Retina (tissue), 1 donor: ENCODE results near the gene DMXL1.
"Not testable (repeated sequence)": the region's sequence is repeated elsewhere in the genome, so short reads cannot be mapped to it uniquely, and the experiment has no call there.

Experiments
- DNase-seq: peaks from one replicate; pipeline ENCODE4 v3.0.0-alpha.2; 2016

The DMXL1 gene

DNA sequence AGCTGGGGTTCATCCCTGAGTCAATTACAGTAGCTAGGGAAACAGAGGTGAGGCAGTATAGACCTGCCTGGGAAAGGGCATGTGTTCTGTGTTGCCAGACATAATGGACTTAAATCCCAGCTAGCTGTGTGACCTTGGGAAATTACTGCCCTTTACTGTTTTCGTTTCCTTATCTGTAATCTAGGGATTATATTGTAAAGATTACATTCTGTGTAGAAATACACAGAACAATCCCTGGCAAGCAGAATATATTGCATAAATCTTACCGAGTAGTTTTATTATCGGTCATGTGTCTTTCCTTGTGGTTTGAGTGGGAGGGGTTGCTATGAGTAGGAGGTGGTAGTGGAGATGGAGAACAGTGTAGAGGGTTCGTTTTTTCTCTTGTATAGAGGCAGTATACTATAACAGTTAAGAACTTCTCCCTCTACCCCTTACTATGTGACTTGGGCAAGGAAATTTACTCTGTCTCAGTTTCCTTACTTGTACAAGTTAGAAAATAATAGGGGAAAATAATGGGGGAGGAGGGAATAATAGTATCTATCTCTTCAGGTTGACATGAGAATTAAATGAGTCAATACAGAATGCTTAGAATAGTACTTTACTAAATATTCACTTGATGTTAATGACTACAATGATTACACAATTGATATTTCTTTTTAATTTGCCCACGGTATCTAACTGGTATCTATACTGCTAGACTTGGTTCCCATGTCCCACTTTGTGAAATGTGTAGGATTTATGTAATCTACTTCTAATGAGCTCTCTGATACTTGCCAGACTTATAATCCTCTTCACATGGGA is 7.1 kb upstream of the DMXL1 start:
- no peak for DNase-seq

DNA sequence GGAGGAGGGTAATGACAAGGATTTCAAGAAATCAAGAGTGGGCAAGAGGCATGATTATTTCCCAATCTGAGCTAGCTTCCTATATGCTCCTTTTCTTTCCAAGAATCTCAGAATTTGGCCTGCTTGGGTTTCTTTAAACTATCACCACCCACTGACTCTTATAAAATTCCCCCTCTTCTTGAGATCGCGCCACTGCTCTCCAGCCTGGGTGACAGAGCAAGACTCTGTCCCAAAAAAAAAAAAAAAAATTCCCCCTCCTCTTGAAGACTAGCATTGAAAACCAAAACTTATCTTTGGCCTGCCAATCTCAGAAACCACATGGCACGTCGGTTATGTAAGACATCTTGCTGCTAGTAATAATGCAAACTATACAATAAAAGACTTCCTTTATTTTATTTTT is 3.4 kb upstream of the DMXL1 start:
- DNase-seq = no peak

DNA sequence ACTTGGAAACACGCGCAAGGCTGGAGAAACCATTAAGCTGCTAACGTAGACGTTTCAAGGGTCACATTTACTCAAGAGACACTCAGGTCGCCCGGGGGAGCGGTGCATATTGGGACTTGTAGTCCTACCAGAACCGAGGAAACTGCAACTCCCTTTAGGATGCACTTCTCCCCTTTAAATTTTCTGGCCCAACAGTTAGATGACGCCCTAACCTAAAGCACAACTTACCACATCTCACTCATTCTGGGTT is 384 bp upstream of the DMXL1 start:
- no peak for DNase-seq

DNA sequence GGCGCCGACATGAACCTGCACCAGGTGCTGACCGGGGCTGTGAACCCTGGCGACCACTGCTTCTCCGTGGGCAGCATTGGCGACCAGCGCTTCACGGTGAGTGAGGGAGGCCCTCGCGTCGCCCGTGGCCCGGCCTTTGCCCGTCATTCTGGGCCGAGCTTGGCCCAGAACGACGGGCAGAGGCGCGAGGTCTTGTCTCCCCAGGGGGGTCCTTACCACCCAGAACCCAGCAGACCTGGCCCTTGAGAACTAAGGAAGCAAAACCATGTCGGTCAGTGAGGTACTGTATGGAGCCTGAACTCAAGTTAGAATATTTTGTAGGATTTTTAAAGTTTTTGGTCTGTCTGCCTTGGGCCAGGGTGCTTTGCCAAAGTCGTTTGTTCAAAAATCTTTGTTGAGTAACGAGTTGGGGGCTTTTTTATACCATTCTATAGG is 691 bp downstream of the DMXL1 start:
- no peak for DNase-seq

DNA sequence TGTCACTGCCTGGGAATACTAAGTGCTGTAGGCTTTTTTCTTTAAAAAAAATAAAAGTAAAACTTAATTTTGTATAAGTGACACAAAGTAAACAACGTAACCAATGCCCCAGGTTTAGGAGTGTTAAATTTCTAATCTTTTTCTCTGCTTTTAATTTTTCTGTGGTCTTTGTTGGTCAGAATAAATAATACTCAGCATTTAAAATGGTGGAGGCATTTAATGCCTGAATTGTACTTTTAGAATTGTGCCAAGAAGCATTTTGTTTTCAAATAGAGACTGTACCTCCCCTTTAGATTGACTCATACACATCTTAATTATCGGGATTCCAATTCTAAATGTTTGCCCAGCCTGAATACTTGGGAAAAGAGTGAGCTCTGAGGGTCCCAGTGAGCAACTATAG is 1.6 kb downstream of the DMXL1 start:
- DNase-seq = no peak

DNA sequence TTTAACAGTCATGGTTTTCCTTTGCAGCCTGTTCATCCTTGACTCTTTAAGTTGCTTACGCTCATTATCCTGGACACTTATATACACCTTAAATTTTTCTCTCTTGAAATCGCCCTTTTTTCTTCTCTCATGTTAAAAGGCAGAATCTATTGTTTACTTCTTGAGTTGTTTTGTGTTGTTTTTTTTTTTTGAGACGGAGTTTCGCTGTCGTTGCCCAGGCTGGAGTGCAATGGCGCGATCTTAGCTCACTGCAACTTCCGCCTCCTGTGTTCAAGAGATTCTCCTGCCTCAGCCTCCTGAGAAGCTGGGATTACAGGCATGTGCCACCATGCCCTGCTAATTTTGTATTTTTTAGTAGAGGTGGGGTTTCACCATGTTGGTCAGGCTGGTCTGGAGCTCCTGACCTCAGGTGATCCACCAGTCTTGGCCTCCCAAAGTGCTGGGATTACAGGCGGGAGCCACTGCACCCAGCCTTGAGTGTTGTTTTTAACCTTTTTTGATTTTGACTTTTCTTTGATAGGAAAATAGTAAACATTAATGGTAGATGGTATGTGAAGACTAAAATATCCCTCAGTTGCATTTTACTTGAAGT is 3.0 kb downstream of the DMXL1 start:
- DNase-seq = not testable (repeated sequence)

DNA sequence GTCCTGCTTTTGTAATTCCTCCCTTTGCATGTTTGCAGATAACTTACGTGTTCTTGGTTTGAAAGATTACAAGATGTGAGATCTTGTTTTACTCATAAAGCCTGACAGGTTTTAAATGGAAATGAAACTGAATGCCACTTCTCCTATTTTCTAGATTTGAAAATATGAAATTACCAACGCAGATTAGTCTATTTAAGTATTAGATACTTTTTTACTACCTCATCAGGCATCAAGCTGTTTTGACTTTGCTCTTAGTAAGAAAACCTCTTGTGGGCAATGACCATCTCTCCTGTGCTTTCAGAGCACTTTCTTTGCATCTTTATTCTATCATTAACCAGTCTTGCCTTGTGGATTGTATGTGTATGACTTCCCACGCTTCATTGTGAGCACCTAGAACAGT is 3.5 kb downstream of the DMXL1 start:
- DNase-seq = no peak

DNA sequence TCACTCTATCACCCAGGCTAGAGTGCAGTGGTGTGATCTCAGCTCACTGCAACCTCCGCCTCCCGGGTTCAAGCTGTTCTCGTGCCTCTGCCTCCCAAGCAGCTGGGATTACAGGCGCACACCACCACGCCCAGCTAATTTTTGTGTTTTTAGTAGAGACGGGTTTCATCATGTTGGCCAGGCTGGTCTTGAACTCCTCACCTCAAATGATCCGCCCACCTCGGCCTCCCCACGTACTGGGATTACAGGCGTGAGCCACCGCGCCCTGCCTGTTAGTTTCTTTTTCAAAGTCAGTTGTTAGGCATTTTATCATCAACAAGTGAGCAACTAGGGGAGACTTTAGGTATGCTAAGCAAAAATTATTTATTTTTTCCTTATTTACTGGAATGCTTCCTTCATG is 4.4 kb downstream of the DMXL1 start:
- DNase-seq = not testable (repeated sequence)

DNA sequence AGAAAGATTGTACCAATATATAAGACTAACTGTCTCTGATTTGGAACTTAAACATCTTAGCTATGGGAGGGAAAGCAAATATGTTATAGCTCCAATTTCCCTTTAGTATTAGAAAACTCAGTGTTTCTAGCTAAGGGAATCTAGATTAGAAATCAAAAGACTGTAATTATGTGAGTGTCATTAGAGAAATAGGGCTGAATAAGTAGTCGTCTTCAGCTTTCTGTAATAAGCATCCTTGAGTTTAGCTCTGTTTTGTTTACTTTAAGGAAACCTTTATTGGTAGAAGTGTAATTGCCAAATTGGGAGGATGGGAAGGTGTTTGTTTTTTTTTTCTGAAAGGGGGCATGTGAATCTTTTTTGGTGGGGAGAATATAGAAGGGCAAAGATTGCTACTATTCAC is 5.2 kb downstream of the DMXL1 start:
- DNase-seq = no peak

DNA sequence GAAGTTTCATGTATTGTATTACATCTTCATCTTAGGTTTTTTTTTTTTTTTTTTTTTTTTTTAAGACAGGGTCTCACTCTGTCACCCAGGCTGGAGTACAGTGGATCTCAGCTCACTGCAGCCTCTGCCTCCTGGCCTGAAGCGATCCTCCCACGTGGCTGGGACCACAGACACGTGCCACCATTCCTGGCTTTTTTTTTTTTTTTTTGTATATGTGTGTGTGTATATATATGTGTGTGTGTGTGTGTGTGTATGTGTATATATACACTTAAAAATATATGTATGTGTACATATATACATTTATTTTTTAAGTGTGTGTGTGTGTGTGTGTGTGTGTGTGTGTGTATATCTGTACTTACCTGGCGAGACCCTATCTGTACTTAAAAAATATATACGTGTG is 6.6 kb downstream of the DMXL1 start:
- DNase-seq = no peak

DNA sequence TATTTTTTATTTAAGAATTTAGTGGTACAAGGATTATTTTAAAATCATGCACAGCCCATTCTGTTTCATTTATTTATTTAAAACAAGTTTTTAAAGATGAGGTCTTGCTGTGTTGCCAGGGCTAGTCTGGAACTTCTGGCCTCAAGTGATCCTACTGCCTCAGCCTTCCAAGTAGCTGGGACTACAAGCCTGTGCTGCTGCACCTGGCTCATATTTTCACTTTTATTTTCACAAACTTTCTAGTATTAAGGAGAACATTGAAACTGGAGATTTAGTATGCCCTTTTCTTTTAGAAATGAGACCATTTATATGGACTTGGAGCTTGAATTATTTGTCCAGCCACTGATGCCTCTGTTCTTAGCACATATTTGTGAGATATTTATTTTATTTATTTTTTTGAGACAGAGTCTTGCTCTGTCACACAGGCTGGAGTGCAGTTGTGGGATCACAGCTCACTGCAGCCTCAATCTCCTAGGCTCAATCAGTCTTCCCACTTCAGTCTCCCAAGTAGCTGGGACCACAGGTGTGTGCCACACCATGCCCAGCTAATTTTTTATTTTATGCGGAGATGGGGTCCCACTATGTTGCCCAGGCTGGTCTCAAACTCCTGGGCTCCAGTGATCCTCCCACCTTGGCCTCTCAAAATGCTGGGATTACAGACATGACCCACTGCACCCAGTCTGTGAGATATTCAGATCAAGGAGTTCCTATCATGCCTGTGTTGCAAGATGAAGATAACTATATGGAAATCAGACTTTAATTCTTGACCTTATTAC is 7.4 kb downstream of the DMXL1 start:
- DNase-seq = no peak

DNA sequence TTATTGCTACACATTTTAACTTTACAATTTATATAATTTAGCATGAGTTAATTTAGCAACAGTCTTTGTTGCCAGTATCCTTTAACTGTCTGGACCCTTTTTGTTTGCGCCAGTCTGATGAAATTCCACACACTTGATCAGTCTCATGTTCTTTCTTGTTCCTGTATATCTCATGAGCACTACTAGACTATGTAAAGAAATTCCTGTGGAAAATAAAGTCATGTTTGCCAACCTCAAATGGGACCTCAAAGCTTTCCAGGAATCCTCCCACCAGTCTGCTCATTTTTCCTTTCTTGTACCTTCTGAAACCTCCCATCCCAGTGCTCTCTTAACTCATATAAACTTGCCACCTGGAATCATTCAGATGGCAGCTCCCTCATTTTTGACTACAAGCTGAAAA is 8.0 kb downstream of the DMXL1 start:
- DNase-seq = no peak

DNA sequence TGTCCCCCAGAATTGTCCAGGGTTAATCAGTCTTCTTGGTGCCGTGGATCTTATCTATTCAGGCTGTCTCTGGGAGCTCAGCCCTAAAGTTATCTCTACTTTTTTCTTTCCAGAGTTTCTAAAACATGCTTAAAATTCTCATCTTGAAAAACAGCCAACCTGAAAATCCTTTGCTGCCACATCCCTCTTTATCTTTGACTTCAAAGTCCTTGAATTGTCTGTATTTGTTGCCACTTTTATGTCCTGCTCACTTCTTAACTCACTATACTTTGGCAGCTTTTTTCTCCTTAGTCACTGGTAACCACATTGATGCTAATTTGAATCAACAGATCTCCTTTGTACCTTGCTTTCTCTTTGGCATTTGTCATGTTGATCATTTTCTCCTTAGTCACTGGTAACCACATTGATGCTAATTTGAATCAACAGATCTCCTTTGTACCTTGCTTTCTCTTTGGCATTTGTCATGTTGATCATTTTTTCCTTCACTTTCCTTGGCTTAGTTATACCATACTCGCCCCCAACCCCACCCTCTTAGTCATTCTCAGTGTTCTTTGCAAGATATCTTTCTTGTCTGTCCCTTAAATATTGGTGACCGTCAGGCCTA is 8.5 kb downstream of the DMXL1 start:
- DNase-seq = peak; percentile 19

DNA sequence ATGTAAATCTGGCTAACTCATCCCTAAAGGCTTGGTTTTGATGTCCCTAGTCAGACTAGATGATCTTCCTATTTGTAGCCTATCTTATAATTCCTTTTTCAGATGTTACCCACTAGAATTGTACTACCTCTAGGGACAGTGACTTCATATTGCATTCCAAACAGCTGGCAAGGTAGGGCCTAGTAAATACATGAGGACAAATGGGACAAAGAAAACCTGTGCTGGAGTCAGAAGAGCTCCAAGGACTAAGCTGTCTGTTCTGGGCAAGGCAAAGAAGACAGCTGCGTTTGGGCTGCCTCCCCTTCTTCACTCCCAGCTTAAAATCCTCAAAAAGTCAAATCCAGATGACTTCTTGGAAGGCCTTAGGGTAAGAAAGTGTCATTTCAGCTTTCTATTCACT is 10.0 kb downstream of the DMXL1 start:
- no peak for DNase-seq

DNA sequence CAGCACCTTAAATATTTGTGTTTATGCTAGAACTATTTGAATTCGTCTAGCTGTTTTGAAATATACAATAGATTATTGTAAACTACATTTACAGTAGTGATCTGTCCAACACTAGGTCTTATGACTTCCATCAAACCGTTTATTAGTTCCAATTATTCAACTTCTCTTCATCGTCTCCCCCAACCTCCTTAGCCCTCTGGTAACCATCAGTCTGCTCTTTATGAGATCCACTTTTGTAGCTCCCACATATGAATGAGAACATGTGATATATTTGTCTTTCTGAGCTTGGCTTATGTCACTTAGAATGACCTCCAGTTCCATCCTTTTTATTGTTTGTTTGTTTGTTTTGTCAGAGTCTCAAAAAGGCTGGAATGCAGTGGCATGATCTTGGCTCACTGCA is 11.8 kb downstream of the DMXL1 start:
- no peak for DNase-seq

DNA sequence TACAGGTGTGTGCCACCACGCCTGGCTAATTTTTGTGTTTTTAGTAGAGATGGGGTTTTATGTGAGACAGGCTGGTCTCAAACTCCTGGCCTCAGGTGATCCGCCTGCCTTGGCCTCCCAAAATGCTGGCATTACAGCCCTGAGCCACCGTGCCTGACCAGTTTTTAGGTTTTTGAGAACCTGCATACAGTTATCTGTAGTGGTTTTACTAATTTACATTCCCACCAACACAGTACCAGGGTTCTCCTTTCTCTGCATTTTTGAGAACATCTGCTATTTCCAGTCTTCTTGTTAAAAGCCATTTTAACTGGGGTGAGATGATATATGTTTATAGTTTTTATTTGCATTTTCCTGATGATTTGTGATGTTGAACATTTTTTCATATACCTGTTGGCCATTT is 12.8 kb downstream of the DMXL1 start:
- no peak for DNase-seq

DNA sequence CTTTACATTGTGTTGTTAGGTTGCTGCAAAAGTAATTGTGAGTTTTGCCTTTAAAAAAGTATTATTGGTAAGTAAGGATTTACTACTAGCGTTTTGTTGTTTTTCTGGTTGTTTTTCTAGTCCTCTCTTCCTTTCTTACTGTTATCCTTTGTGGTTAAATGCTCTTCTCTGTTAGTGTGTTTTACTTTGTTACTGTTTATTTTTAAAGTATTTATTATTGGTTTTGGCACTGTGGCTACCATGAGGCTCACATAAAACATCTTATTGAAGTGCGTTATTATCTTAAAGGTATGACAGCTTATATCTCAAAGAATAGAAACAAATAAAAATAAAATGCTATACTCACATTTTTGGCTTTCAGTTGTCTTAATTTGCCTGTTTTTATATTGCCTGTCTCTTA is 17.6 kb downstream of the DMXL1 start:
- no peak for DNase-seq

DNA sequence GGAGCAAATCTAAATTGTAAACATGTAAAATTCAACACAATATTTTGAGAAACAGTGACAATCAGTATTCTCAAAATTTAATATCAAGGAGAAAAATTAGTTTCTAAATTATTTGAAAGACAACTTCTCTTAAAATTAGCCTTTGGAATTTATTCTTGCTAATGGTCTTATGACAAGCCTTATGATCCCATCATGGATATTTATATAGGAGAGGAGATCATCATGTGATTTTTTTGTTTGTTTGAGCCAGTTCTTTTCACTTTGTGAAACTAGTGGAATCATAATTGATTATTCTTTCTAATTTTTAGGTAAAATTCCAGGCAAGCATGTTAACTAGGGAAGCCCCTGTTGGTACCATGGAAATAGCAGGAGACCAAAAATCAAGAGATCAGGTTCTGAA is 24.7 kb downstream of the DMXL1 start:
- DNase-seq = no peak

DNA sequence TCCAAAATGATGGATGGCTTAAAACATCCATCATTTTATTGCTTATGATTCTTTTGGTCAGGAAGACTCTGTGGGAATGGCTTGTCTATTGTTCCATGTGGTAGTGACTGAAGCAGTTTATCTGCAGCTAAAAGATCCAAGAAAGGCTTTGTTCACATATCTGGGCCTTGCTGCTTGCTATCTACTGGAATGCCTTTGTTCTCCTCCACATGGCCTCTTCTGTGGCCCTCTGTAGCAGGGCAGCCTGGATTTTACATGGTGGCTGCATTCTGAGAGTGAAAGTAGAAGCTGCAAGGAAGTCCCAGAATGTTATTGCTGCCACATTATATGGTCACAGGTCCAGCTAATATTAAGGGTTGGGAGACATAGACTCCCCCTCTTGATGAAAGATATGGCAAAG is 35.1 kb downstream of the DMXL1 start:
- no peak for DNase-seq

DNA sequence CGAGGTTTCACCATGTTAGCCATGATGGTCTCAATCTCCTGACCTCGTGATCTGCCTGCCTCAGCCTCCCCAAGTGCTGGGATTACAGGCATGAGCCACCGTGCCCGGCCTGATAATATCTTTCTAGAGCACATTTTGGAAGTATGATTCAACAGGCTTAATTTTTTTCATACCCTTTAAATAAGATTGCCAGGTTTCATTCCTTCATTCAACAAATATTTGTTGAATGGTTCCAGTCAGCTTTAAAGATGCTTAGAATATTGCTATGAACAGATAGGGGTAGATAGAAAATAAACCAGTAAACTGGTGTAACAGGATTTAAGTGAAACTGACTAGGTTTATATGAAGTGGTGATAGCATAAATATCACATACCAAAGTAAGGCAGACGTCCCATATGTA is 41.3 kb downstream of the DMXL1 start:
- no peak for DNase-seq

DNA sequence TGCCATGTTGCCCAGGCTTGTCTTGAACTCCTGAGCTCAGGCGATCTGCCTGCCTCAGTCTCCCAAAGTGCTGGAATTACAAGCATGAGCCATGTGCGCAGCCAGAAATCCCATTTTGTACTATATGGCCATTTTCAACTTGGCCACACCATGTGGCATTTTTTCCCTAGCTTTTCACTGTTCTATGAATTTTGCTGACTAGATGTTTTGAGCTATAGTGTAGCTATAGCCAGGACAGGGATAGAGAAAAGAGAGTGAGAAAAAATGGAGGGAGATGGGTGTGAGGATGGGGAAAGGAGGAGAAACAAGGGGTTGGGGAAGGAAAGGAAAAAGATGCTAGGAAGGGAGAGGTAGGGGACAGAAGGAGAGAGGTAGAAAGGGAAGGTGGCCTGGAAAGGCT is 46.4 kb downstream of the DMXL1 start:
- DNase-seq = no peak

DNA sequence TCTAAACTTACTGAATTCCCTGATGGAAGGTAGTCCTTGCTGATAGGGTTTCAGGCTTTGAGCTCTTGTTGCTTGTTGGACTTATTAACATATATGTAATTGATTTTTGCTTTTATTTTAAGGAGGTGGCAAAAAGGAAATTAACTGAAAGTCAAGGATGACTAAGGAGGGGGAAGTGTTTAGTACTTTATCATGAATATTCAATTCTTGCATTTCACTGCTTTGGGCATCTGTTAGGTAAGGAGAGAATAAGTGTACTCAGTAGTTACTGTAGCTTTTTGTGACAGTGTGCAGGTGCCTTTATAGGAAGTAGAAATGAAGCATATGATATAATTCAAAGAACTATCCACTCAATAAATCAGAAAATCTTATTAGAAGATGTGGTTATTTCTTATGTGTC is 47.1 kb downstream of the DMXL1 start:
- no peak for DNase-seq

DNA sequence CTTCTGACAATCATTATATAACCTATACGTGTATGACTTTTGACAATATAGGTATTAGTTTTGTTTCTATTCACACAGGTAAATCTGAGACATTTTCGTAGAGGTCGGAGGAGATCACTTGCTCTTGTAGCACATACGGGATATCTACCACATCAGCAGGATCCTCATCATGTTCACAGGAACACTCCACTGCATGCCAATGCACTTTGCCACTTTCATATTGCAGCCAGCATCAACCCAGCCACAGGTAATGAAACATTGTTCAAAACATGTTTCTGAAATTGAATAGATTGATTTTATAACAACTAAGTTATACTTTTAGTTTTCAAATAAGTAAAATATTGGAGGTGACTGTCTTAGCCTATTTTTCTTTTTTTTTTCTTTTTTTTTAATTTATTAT is 50.0 kb downstream of the DMXL1 start:
- no peak for DNase-seq

DNA sequence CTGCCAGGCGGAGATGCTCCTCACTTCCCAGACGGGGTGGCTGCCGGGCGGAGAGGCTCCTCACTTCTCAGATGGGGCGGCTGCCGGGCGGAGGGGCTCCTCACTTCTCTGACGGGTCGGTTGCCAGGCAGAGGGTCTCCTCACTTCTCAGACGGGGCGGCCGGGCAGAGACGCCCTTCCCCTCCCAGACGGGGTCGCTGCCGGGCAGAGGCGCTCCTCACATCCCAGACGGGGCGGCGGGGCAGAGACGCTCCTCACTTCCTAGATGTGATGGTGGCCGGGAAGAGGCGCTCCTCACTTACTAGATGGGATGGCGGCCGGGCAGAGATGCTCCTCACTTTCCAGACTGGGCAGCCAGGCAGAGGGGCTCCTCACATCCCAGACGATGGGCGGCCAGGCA is 51.6 kb downstream of the DMXL1 start:
- not testable (repeated sequence) for DNase-seq
